ENCODE data around the gene RAVER1. TPM values are rescaled to one million over a fixed set of nuclear protein-coding genes. Genes with fewer than 3 reads are reported as not detected.
A peak's percentile ranks its signal among the peaks of the same experiment; 100 is the strongest.

Gene RAVER1
- total RNA-seq, 4 donors from 2014 or later: 15.6 to 33.2 (median 21.8) TPM

DNA sequence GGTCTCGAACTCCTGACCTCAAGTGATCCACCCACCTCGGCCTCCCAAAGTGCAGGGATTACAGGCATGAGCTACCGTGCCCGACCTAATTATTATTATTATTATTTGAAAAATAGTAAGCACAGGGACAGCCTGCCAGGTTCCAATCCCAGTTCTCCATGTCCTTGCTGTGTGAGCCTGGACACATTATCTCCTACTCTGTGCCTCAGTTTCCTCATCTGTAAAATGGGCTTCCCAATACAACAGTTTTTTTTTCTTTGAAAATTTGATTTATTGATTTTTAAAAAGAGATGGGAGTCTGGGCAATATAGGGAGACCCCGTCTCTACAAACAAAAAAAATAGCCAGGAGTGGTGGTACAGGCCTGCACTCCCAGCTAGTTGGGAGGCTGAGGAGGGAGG, 27.0 kb downstream of the RAVER1 start:
- H3K36me3 ChIP-seq: peaks cover 0 to 21% of the 10 kb centered on the region in 2 donors
- TF ChIP-seq EP300 (IDR thresholded peaks at IDR 0.05) (no peak), POLR2A (IDR thresholded peaks at IDR 0.05) (no peak), POLR2AphosphoS5 (IDR thresholded peaks at IDR 0.05) (no peak)
- TF ChIP-seq, protein P1, sequence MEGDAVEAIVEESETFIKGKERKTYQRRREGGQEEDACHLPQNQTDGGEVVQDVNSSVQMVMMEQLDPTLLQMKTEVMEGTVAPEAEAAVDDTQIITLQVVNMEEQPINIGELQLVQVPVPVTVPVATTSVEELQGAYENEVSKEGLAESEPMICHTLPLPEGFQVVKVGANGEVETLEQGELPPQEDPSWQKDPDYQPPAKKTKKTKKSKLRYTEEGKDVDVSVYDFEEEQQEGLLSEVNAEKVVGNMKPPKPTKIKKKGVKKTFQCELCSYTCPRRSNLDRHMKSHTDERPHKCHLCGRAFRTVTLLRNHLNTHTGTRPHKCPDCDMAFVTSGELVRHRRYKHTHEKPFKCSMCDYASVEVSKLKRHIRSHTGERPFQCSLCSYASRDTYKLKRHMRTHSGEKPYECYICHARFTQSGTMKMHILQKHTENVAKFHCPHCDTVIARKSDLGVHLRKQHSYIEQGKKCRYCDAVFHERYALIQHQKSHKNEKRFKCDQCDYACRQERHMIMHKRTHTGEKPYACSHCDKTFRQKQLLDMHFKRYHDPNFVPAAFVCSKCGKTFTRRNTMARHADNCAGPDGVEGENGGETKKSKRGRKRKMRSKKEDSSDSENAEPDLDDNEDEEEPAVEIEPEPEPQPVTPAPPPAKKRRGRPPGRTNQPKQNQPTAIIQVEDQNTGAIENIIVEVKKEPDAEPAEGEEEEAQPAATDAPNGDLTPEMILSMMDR (IDR thresholded peaks at IDR 0.05): no peak
- H3K9me3 ChIP-seq: no peaks in the 10 kb centered on the region
- H3K4me3 ChIP-seq: no peak overlapping the region
- H3K4me1 ChIP-seq: no peaks in the 10 kb centered on the region
- WGBS, 2 donors (ENCODE audit: low coverage in 1 of 2): 90 to 92% methylated on average over 2 to 5 of the region's 5 CpGs
- ATAC-seq: no peak
- no peaks in the 10 kb centered on the region for H3K27me3 ChIP-seq
- no peak overlapping the region for H3K27ac ChIP-seq

DNA sequence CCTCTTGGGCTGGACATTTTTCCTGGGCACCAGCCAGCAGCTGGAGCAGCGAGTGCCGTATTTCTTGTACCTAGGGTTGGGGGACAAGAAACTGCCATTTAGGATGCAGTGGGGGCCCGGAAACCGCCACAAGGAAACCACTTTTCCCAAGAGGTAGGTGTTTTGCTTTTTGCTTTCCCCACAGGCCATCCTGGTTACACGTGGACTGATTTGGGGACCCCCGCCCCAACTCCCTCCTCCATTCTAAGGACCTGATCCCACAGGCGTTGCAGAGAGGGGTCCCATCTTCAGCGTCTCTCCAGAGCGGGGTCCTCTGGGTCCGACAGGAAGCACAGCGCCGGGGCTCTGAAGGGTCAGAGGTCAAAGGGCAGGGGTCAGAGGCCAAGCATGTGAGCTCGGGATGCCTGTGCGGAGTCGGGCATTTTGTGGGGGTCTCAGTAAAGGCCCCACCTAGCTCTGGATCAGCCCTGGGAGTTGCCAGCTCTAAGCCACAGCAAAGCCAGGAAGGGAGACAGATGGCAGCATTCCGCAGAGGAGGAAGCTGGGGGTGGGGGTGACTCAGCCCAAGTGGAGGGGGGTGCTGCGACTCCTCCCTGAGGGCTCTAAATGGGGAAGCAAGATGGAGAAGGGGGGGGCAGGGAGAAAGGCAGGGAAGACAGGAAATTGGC, 28.1 kb downstream of the RAVER1 start:
- WGBS, 2 donors (ENCODE audit: low coverage in 1 of 2): 30% methylated on average over 3 of the region's 17 CpGs; no CpG with 5 or more reads in 1 of the 2 donors
- H3K4me1 ChIP-seq: no peaks in the 10 kb centered on the region
- no peaks in the 10 kb centered on the region for H3K9me3 ChIP-seq
- H3K27ac ChIP-seq: no peak overlapping the region
- H3K36me3 ChIP-seq: peaks cover 0 to 12% of the 10 kb centered on the region in 2 donors
- TF ChIP-seq, protein P1 (IDR thresholded peaks at IDR 0.05): no peak
- TF ChIP-seq EP300 (IDR thresholded peaks at IDR 0.05) (no peak), POLR2AphosphoS5 (IDR thresholded peaks at IDR 0.05) (no peak), POLR2A (IDR thresholded peaks at IDR 0.05) (no peak)
- peaks cover 6% of the 10 kb centered on the region for H3K27me3 ChIP-seq
- no peak overlapping the region for H3K4me3 ChIP-seq
- ATAC-seq: no peak

DNA sequence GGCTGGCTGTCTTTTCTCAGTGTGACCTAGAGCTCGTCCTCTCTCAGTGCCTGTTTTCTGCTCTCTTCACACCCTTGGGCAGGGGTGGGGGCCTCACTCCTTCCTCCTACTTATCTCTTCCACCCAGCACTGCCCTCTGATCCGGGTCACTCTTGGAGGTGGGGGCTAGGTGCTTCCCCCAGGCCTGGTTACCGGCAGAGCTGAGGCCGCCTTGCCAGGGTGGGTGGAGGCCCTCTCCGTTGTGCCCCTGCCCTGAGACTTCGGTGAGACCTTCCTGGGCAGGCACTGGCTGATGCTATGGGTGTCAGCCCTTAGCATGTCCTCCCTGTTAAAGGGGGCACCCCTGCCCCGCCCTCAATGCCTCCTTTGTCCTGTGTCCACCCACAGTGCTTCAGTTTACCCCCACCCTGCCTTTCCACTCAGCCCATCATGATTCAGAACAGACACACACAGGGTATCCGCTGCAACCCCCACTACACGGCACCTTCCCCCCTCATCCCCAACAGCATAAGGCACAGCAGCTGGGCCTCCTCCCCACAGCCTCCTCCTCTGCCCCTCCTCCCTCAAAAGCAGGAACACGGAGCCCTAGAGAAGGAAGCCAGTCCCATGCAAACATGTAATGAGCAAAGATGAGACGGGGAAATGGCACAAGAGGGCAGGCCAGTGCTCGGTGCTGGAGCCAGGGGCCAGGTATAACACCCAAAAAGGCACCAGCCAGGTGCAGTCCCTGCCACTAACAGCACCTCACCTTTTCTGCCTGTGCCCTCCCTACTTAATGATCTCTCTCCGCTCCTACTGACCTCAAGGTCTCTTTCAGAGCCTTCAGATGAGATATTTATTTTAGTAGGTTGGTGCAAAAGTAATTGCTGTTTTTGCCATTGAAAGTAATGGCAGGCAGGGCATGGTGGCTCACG, 33.5 kb downstream of the RAVER1 start:
- Histone ChIP-seq H3K27ac (peak overlapping the region in 1 of 4 donors; percentile 9), H3K9me3 (no peaks in the 10 kb centered on the region), H3K4me1 (peaks cover 0 to 17% (median 13%) of the 10 kb centered on the region in 3 donors), H3K4me3 (no peak overlapping the region), H3K27me3 (peaks cover 59% of the 10 kb centered on the region), H3K36me3 (no peaks in the 10 kb centered on the region)
- WGBS, 2 donors (ENCODE audit: low coverage in 1 of 2): 40 to 49% methylated on average over 2 to 8 of the region's 14 CpGs
- TF ChIP-seq, protein P1 (IDR thresholded peaks at IDR 0.05): no peak
- peak; percentile 46 for ATAC-seq

DNA sequence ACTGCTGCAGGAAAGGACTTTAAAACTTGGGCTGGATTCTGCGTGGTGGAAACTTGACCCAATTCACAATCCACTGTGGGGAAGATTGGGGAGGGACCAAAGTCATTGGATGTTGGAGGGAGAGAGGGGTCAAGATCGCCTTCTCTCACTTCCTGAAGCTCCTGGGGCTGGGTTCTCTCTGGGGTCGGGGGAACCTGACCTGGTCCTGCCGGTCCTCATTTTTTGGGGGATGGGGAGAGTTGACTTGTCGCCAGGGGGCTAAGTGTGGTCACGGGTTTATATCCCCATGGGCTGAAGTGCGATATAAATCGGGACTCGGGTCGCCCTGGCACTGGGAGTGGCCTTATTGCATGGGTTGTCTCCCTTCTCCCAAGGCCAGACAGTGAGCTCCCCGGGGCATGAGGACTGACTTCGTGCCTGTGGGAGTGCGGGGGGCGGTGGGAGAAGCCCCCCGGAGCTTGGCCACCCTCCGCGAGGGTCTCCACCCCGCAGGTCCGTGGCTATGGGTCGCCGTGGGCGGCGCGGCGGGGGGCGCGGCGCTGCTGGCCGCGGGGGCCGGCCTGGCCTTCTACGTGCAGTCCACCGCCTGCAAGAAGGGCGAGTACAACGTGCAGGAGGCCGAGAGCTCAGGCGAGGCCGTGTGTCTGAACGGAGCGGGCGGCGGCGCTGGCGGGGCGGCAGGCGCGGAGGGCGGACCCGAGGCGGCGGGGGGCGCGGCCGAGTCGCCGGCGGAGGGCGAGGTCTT, 37.3 kb downstream of the RAVER1 start:
- no peaks in the 10 kb centered on the region for H3K9me3 ChIP-seq
- WGBS, 2 donors (ENCODE audit: low coverage in 1 of 2): 0% methylated on average over 1 to 5 of the region's 58 CpGs
- TF ChIP-seq, protein P1 (IDR thresholded peaks at IDR 0.05): no peak
- no peak for TF ChIP-seq POLR2AphosphoS5 (IDR thresholded peaks at IDR 0.05)
- TF ChIP-seq EP300 (IDR thresholded peaks at IDR 0.05): no peak
- TF ChIP-seq POLR2A (IDR thresholded peaks at IDR 0.05): no peak
- no peak for ATAC-seq
- peaks cover 97% of the 10 kb centered on the region for H3K27me3 ChIP-seq
- peak overlapping the region in 1 of 2 donors; percentile 32 for H3K4me3 ChIP-seq
- H3K4me1 ChIP-seq: peaks cover 0 to 55% (median 26%) of the 10 kb centered on the region in 3 donors
- no peak overlapping the region for H3K27ac ChIP-seq
- H3K36me3 ChIP-seq: no peaks in the 10 kb centered on the region

Data from gastroesophageal sphincter (tissue), 4 donors.